Erythroblast (primary cell): ENCODE data around the gene SREBF2.

Source experiments
- GATA1 ChIP-seq: IDR thresholded peaks from 2 replicates; pipeline ENCODE4 v1.6.1; 2011; ENCODE audit warnings: low read depth, mild to moderate bottlenecking, control low read depth, low read length, moderate library complexity
- POLR2A ChIP-seq: IDR thresholded peaks from 2 replicates; pipeline ENCODE4 v1.6.1; 2011; ENCODE audit warnings: mild to moderate bottlenecking, low read length

DNA sequence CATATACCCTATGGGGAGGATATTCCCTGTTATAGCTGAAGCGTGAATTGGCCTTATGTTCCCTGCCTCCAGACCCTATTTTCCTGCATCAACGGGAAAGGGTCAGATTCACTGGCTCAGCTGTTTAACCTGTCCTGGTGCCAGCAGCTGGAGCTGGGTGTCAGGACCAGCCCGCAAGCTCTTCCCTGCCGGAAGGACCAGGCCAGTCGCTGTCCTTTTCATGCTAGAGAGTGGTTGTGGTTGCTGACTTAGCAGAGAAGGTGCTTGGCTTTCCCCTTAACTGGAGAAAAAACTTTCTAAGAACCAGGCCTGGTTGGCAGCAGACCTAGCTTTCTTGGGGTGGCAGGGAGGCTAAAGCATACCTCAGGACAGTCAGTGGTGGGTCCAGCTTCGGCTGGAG is 5.2 kb upstream of the SREBF2 start:
- TF ChIP-seq POLR2A = no peak
- TF ChIP-seq GATA1 = no peak
